Ovary (tissue), 3 donors: ENCODE results near the gene KCNAB1.

Experiments
- CTCF ChIP-seq, 3 donors: fragments of 450-650 bp in 2 of 3; fragments of 200-600 bp in 1 of 3; IDR thresholded peaks; one replicate each; pipeline versions ENCODE4 v1.5.1 to v1.8.0; 2016 to 2022; ENCODE audit warnings: antibody characterized with exemption in 3 of 3, mild to moderate bottlenecking in 1 of 3
- EP300 ChIP-seq: sonication (generic); formaldehyde crosslinking; IDR thresholded peaks from one replicate; pipeline ENCODE4 v1.6.1; 2017; ENCODE audit warnings: antibody characterized with exemption
- POLR2A ChIP-seq: fragments of 450-650 bp; IDR thresholded peaks from one replicate; pipeline ENCODE4 v1.6.1; 2017; ENCODE audit warnings: antibody characterized with exemption, mild to moderate bottlenecking, moderate library complexity
- donor health status: DM: no; HTN: no; CAD: no.

DNA sequence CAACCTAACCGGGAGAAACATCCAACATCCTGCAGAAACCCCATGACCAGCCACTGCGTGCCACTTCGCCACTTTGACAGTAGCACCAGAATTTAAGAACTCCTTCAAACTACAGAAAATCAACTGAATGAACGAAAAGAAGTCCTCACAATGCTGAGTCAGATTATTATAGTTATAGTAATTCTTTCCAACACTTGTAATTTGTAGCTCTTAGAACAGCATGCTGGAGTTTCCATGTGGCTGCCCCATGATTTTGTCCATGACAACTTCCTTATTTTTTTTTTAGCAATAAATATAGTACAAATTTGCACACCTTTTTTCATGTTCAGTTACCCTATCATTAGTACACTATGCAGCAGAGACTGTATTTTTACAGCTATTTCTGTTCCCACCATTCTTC is 460.7 kb downstream of the KCNAB1 start:
- no peak for TF ChIP-seq EP300
- TF ChIP-seq POLR2A, result no peak
- no peak for TF ChIP-seq CTCF (IDR thresholded peaks at IDR 0.05)
